ENCODE results near the gene SYT2.
"Not testable (repeated sequence)": the region's sequence is repeated elsewhere in the genome, so short reads cannot be mapped to it uniquely, and the experiment has no call there.

The SYT2 gene

GRCh38 chr1:202557662-202558061 is 152.6 kb downstream of the SYT2 start:
- H3K4me3 Mint-ChIP-seq; H3K27ac Mint-ChIP-seq; H3K9me3 Mint-ChIP-seq; ATAC-seq; H3K4me1 Mint-ChIP-seq; H3K36me3 Mint-ChIP-seq; DNase-seq (ENCODE audit: low spot score in 2 of 2): not testable (repeated sequence)

GRCh38 chr1:202556037-202556436 is 154.2 kb downstream of the SYT2 start:
- not testable (repeated sequence) for H3K27ac Mint-ChIP-seq; H3K4me1 Mint-ChIP-seq; DNase-seq (ENCODE audit: low spot score in 2 of 2); ATAC-seq; H3K36me3 Mint-ChIP-seq; H3K9me3 Mint-ChIP-seq; H3K4me3 Mint-ChIP-seq

- not testable (repeated sequence) for DNase-seq (ENCODE audit: low spot score in 2 of 2); H3K9me3 Mint-ChIP-seq; ATAC-seq; H3K36me3 Mint-ChIP-seq; H3K4me1 Mint-ChIP-seq; H3K27ac Mint-ChIP-seq; H3K4me3 Mint-ChIP-seq
Observed at GRCh38 chr1:202554619-202555018, 155.6 kb downstream of the SYT2 start.

GRCh38 chr1:202553560-202554038 is 156.7 kb downstream of the SYT2 start:
- Mint-ChIP-seq H3K9me3 (no peaks in the 10 kb centered on the region), H3K27ac (no peak overlapping the region), H3K36me3 (no peaks in the 10 kb centered on the region), H3K4me1 (no peaks in the 10 kb centered on the region), H3K4me3 (no peak overlapping the region)
- DNase-seq (ENCODE audit: low spot score in 2 of 2) (no peak), ATAC-seq (no peak)

- H3K4me1 Mint-ChIP-seq; DNase-seq (ENCODE audit: low spot score in 2 of 2); ATAC-seq; H3K4me3 Mint-ChIP-seq; H3K36me3 Mint-ChIP-seq; H3K9me3 Mint-ChIP-seq; H3K27ac Mint-ChIP-seq: not testable (repeated sequence)
Observed at GRCh38 chr1:202553078-202553477, 157.2 kb downstream of the SYT2 start.

DNA sequence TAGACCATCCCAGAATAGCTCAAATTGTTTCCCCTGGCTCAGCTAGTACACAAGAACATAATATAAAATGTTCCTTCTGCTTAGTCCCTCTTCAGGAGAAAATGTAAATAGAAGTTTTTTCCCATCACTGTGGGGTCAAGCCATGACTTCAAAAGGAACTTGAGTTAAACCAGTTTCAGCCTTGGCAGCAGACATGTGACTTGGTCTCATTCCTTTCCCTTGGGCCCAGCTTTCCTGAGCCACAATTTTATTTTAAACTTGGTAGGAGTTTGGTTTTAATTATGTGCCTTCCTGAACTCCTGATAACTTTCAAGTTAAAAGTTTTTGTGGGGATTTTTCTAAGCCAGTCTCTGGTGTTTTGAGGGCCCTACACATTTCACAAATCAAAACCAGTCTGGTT is 157.6 kb downstream of the SYT2 start:
- H3K4me3 Mint-ChIP-seq; ATAC-seq; H3K36me3 Mint-ChIP-seq; DNase-seq (ENCODE audit: low spot score in 2 of 2); H3K4me1 Mint-ChIP-seq; H3K9me3 Mint-ChIP-seq; H3K27ac Mint-ChIP-seq: not testable (repeated sequence)

DNA sequence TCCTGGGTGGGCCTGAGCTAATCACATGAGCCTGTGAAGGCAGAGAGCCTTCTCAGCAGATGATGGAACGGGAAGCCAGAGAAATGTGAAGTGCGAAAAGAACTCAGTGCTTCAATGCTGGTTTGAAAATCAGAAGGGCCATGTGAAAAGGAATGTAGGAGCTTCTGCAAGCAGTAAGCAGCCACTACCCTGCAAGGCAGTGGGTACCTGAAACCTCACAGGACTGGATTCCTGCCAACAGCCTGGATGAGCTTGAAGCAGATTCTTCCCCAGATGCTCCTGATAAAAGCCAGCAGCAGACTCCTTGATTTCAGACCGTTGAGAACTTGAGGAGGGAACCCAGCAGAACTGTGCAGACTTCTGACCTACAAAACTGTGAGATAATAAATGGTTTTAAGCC is 158.6 kb downstream of the SYT2 start:
- no peak overlapping the region for H3K4me3 Mint-ChIP-seq
- H3K36me3 Mint-ChIP-seq, result no peaks in the 10 kb centered on the region
- no peak for DNase-seq (ENCODE audit: low spot score in 2 of 2)
- H3K9me3 Mint-ChIP-seq, result no peaks in the 10 kb centered on the region
- no peak overlapping the region for H3K27ac Mint-ChIP-seq
- H3K4me1 Mint-ChIP-seq, result peaks cover 2% of the 10 kb centered on the region
- no peak for ATAC-seq

GRCh38 chr1:202550088-202550487 is 160.2 kb downstream of the SYT2 start:
- H3K9me3 Mint-ChIP-seq; H3K36me3 Mint-ChIP-seq; H3K27ac Mint-ChIP-seq; H3K4me3 Mint-ChIP-seq; DNase-seq (ENCODE audit: low spot score in 2 of 2); ATAC-seq: not testable (repeated sequence)
- H3K4me1 Mint-ChIP-seq, result peaks cover 17% of the 10 kb centered on the region

- Mint-ChIP-seq H3K36me3 (no peaks in the 10 kb centered on the region), H3K4me1 (peaks cover 17% of the 10 kb centered on the region), H3K4me3 (no peak overlapping the region), H3K9me3 (no peaks in the 10 kb centered on the region), H3K27ac (no peak overlapping the region)
- DNase-seq (ENCODE audit: low spot score in 2 of 2) (no peak), ATAC-seq (no peak)
Observed at GRCh38 chr1:202547215-202547614, 163.0 kb downstream of the SYT2 start.

GRCh38 chr1:202546796-202547195 is 163.5 kb downstream of the SYT2 start:
- H3K9me3 Mint-ChIP-seq; DNase-seq (ENCODE audit: low spot score in 2 of 2); H3K36me3 Mint-ChIP-seq; H3K27ac Mint-ChIP-seq: not testable (repeated sequence)
- Mint-ChIP-seq H3K4me1 (peaks cover 18% of the 10 kb centered on the region), H3K4me3 (peak overlapping the region; percentile 5)
- peak; percentile 34 for ATAC-seq

GRCh38 chr1:202546377-202546776 is 163.9 kb downstream of the SYT2 start:
- H3K4me1 Mint-ChIP-seq, result peaks cover 22% of the 10 kb centered on the region
- peak; percentile 11 for ATAC-seq
- peak overlapping the region; percentile 5 for H3K4me3 Mint-ChIP-seq
- not testable (repeated sequence) for H3K27ac Mint-ChIP-seq; DNase-seq (ENCODE audit: low spot score in 2 of 2); H3K36me3 Mint-ChIP-seq; H3K9me3 Mint-ChIP-seq

DNA sequence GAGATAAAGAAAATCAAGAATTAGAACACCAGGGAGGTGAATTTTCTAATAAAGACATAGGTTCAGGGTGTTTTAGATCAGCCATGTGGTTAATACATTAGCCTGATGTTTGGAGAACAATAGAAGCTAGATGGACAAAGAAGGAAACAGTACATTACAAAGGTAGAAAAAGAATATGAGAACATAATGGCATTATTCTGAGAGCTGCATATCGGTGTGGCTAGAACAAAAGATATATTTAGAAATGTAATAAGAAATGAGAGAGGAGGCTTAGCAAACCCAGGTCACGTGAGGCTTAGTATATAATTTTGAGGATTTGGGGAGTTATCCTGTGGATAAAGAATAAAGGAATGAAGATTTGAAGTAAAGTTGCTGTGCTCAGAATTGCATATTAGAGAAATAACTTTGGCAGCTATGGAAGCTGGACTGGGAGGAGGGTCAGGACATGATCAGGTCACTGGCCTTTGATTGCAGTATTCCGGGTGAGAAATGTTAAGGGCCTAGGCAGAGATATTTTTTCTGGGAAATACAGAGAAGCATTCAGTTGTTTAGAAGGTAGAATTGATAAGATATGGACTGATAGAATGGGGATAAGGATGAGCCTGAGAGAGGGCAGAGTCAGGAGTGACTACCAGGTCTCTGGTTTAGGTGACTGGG is 164.5 kb downstream of the SYT2 start:
- not testable (repeated sequence) for H3K4me3 Mint-ChIP-seq; H3K36me3 Mint-ChIP-seq; H3K27ac Mint-ChIP-seq; H3K9me3 Mint-ChIP-seq; ATAC-seq; DNase-seq (ENCODE audit: low spot score in 2 of 2)
- H3K4me1 Mint-ChIP-seq, result peaks cover 22% of the 10 kb centered on the region

GRCh38 chr1:202544766-202545449 is 165.3 kb downstream of the SYT2 start:
- not testable (repeated sequence) for H3K9me3 Mint-ChIP-seq; H3K36me3 Mint-ChIP-seq; DNase-seq (ENCODE audit: low spot score in 2 of 2); H3K4me3 Mint-ChIP-seq; H3K27ac Mint-ChIP-seq; ATAC-seq
- peaks cover 22% of the 10 kb centered on the region for H3K4me1 Mint-ChIP-seq

- not testable (repeated sequence) for H3K4me3 Mint-ChIP-seq; H3K9me3 Mint-ChIP-seq; H3K27ac Mint-ChIP-seq; DNase-seq (ENCODE audit: low spot score in 2 of 2); ATAC-seq; H3K36me3 Mint-ChIP-seq
- peaks cover 22% of the 10 kb centered on the region for H3K4me1 Mint-ChIP-seq
Observed at GRCh38 chr1:202543537-202543936, 166.7 kb downstream of the SYT2 start.

GRCh38 chr1:202542415-202542814 is 167.8 kb downstream of the SYT2 start:
- H3K36me3 Mint-ChIP-seq; DNase-seq (ENCODE audit: low spot score in 2 of 2); H3K27ac Mint-ChIP-seq; H3K4me3 Mint-ChIP-seq; ATAC-seq; H3K9me3 Mint-ChIP-seq: not testable (repeated sequence)
- H3K4me1 Mint-ChIP-seq, result peaks cover 22% of the 10 kb centered on the region

DNA sequence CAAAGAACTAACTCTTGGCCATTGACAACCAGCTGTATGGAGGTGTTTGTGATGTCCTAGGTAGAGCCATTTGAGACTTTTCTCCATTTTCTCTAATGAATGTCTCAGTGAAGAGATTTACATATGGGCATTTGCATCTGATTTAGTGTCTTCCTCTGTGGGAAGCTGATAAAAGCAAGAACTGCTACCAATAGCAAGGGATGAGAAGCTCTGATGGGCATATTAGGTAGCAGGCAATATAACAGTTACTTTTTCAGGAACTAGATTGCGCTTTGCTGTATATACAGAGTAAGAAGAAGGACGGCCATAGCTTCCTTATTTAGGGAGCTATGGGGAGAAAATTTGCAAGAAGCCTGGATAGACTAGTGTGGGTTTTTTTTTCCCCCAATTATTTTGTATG is 169.4 kb downstream of the SYT2 start:
- ATAC-seq; H3K27ac Mint-ChIP-seq; H3K36me3 Mint-ChIP-seq; DNase-seq (ENCODE audit: low spot score in 2 of 2); H3K9me3 Mint-ChIP-seq; H3K4me3 Mint-ChIP-seq: not testable (repeated sequence)
- H3K4me1 Mint-ChIP-seq, result peaks cover 12% of the 10 kb centered on the region

Measured in stimulated activated effector memory CD8-positive, alpha-beta T cell treated with anti-CD3 and anti-CD28 coated beads, Interleukin-12 subunit alpha, Interleukin-12 subunit beta, amount 100 ng/mL, for 72 hours (primary cell).